HepG2 (cell line): ENCODE results near the gene ENGASE. TPM values are rescaled to one million over a fixed set of nuclear protein-coding genes. Genes with fewer than 3 reads are reported as not detected.

ENCODE experiments used
- AFF4 ChIP-seq: sonication (generic); formaldehyde crosslinking; IDR thresholded peaks from 2 replicates; pipeline ENCODE4 v1.4.0; 2020; ENCODE audit warnings: missing genetic modification reagents
- IKZF4 ChIP-seq: sonication (generic); formaldehyde crosslinking; IDR thresholded peaks from 2 replicates; pipeline ENCODE4 v1.5.1; 2020; ENCODE audit warnings: borderline replicate concordance, mild to moderate bottlenecking, low read depth, missing genetic modification reagents; ENCODE audit errors: not compliant biosample characterization
- MED1 ChIP-seq: sonication (generic); formaldehyde crosslinking; IDR thresholded peaks from 2 replicates; pipeline ENCODE4 v1.4.0; 2020; ENCODE audit warnings: missing genetic modification reagents
- MTERF4 ChIP-seq: sonication (generic); formaldehyde crosslinking; IDR thresholded peaks from 2 replicates; pipeline ENCODE4 v1.8.0; 2023; ENCODE audit warnings: mild to moderate bottlenecking, missing genetic modification reagents
- MYC ChIP-seq: sonication (generic); formaldehyde crosslinking; IDR thresholded peaks from 2 replicates; pipeline ENCODE4 v1.9.0; 2021; ENCODE audit warnings: missing genetic modification reagents, borderline replicate concordance
- YEATS2 ChIP-seq: sonication (generic); formaldehyde crosslinking; IDR thresholded peaks from 2 replicates; pipeline ENCODE4 v1.4.0; 2020; ENCODE audit warnings: missing genetic modification reagents, borderline replicate concordance
- ZNF101 ChIP-seq: sonication (generic); formaldehyde crosslinking; IDR thresholded peaks from 2 replicates; pipeline ENCODE4 v1.4.0; 2020; ENCODE audit warnings: mild to moderate bottlenecking, low read depth, missing genetic modification reagents, borderline replicate concordance
- ZNF292 ChIP-seq: sonication (generic); formaldehyde crosslinking; IDR thresholded peaks from 2 replicates; pipeline ENCODE4 v1.8.1; 2022; ENCODE audit warnings: mild to moderate bottlenecking, low read depth, missing genetic modification reagents, borderline replicate concordance
- ZNF367 ChIP-seq: sonication (generic); formaldehyde crosslinking; IDR thresholded peaks from 2 replicates; pipeline ENCODE4 v1.4.0; 2020; ENCODE audit warnings: missing genetic modification reagents, borderline replicate concordance
- ZNF616 ChIP-seq: sonication (generic); formaldehyde crosslinking; IDR thresholded peaks from 2 replicates; pipeline ENCODE4 v1.5.0; 2020; ENCODE audit warnings: low read depth, mild to moderate bottlenecking, missing genetic modification reagents
- polyA plus RNA-seq, 8 experiments: library from polyadenylated mRNA; depleted of rRNA in 3 of 8; stranded (reverse) in 7 of 8; unstranded in 1 of 8; fragments of >200 nt; fragmentation: Illumina TruSeq in 4 of 8; extraction: Trizol in 4 of 8; gene quantifications; 2 replicates each; pipeline versions ENCODE4 v1.2.1 to v1.2.3, GENCODE V29; 2011 to 2016; ENCODE audit warnings: low read depth in 4 of 8, missing spikeins in 1 of 8, mixed read lengths in 1 of 8; ENCODE audit not compliant: insufficient read depth in 1 of 8
- total RNA-seq, 5 experiments: library from RNA; depleted of rRNA; stranded (reverse); fragments of >200 nt; fragmentation: Illumina TruSeq; extraction: Trizol; gene quantifications; 2 replicates each; pipeline ENCODE4 v1.2.3, GENCODE V29; 2016; ENCODE audit warnings: low read depth in 1 of 5

The ENGASE gene
- total and polyA plus RNA-seq, 2 of the 13 experiments (the other 11 are each of a cell fraction or from before 2014, with no cell fraction given): 10.6 to 18.1 TPM

GRCh38 chr17:79131701-79132100 is 57.1 kb downstream of the ENGASE start (continued):
- TF ChIP-seq MYC (CRISPR knock-in tag) (no peak), YEATS2 (CRISPR knock-in tag) (no peak), IKZF4 (no peak), AFF4 (CRISPR knock-in tag) (no peak), ZNF292 (CRISPR knock-in tag) (no peak), ZNF101 (CRISPR knock-in tag) (no peak), ZNF367 (CRISPR knock-in tag) (no peak), MTERF4 (CRISPR knock-in tag) (no peak), ZNF616 (CRISPR knock-in tag) (no peak), MED1 (CRISPR knock-in tag) (no peak)
- TF ChIP-seq, all 625 proteins: peak for 0
